Measurements from ENCODE around the gene SCAMP4.
A peak's percentile ranks its signal among the peaks of the same experiment; 100 is the strongest.
"Not testable (repeated sequence)": the region's sequence is repeated elsewhere in the genome, so short reads cannot be mapped to it uniquely, and the experiment has no call there.

The SCAMP4 gene

DNA sequence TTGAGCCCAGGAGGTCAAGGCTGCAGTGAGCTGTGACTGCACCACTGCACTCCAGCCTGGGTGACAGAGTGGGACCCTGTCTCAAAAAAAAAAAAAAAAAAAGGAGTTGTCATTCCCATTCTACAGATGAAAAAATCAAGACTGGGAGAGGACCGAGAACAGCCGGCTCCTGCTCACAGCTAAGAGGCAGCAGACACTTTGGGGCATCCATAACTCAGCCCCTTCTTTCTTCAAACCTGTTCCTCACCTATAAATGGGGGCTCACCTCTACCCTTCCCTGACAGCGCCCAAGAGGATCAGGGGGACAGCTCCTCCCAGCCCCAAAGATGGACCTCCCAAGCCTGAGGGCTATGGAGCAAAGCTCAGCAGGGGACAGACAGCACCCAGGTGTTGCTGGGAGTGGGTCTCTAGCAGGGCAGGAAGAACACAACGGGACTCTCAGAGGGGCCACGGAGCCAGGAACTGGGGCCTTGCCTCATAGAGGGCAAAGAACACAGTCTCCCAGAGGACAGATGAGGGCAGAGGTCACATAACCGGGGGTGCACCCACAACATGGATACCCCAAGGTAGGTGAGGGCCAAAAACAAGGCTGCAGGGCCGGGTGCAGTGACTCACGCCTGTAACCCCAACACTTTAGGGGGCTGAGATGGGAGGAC lies 38.4 kb upstream of the SCAMP4 start:
- no peak for DNase-seq

GRCh38 chr19:1867349-1867724 lies 37.9 kb upstream of the SCAMP4 start:
- no peak for DNase-seq

DNA sequence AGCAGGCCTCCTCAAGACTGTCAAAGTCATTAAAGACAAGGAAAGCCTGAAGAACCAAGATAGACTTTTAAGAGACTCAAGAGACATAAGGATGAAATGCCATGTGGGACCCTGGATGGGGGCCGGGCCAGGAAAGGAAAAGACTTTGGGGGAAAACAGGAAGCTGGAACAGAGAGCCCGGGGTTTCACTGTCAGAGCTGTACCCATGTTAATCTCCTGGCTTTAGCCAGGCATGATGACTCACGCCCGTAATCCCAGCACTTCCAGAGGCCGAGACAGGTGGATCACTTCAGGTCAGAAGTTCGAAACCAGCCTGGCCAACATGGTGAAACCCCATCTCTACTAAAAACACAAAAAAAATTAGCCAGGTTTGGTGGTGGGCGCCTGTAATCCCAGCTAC lies 36.2 kb upstream of the SCAMP4 start:
- no peak for DNase-seq

- DNase-seq = no peak
These were observed 34.0 kb upstream of the SCAMP4 start for GRCh38 chr19:1871140-1871597.

DNA sequence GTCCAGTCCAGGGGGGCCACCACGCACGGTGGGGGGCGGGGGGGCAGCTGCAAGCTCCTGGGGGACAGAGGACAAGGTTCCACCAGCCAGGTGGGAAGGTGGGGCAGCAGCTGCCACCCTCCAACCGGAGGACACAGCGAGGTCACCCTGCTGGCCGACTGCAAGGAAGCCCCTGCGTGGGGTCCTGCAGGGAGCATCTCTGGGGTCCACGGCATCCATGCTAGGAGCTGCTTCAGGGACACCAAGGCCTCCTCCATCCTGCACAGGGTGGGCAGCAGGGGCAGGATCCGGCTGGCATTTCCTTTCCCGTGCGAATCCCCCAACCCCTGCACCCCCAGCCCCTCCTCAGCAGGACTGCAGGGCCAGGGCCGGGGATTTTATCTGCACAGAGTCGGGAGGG lies 33.6 kb upstream of the SCAMP4 start:
- no peak for DNase-seq

GRCh38 chr19:1872807-1873523 lies 32.2 kb upstream of the SCAMP4 start:
- no peak for DNase-seq

GRCh38 chr19:1873524-1874473 lies 31.4 kb upstream of the SCAMP4 start:
- DNase-seq = no peak

DNA sequence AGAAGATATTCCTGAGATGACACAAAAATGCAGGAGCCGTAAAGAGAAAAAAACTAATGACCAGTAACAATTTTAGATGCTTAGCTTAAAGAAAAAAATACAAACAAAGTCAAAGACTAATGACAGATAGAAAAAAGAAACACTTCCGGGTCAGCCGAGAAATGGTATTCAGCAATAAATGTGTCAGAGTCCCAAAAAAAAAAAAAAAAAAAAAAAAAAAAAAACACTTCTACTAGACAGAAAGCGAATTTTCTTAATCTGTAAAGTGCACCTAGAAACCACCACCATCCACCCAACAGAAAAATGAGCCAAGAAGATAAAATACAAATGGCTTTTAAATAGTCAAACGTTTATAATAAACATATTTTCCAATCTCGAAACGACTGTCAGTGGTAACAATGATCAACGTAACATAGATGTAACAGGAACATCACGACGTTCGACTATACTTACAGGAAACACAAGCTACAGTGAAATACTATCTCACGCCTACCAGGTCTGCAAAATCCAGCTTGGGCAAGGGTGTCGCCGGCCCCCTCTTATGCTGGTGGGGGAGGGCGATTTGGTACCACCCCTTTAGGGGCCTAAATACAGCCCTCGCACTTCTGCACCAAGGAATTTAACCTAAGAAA lies 30.5 kb upstream of the SCAMP4 start:
- no peak for DNase-seq

DNA sequence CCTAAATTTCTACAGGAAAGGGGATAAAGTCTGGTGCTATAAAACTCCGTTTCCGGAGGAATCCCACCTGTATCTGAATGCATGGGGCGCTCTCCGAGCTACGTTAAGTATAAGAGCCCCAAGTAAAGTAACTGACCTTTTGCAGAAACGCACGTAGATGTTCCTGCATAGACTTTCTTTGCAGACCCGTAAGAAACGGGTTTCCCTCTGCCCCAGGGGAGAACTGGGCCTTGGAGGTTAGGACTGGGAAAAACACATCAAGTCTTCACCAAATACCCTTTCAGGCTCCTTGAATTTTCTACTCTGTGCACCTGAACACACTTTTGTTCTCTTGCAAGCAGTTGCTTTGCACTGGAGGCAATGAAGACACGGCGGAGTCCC lies 29.9 kb upstream of the SCAMP4 start:
- DNase-seq = not testable (repeated sequence)

DNA sequence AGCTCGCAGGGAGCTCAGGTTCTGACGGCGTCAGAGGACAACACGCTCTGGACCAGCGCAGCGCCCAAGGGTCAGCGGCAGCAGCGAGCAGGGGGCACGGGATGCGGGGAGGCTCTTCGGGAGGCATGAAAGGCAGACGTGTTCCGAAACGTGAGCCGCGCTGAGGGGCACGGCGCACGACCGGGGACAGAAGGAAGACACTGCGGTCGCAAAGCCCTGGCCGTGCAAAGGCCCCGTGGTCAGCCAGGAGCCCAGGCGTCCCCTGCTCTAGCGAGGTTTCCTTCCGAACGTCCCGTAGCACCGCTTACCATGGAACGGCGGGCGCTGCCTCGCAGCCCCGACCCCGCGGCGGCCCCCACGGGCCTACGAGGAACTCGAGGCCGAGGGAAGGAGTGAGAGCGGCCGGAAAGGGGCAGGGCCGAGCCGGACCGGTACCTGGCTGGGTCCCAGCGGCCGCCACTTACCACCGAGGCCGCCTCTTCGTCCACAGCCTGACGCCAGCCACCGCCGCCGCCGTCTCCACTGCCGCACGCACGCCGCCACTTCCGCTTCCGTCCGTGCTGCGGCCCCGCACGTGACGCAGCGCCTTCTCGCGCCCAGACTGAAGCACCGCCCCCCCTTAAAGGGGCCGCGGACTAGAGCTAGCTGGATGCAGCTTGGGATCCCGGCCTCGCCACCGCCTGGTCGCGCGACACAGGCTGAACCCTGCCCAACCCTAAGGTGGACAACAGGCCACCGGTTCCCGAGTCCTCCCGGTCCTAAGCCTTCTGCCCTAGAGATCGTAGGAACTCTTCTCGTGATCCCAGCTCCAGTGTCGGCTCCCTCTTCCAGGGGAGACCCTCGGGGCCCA lies 29.3 kb upstream of the SCAMP4 start:
- DNase-seq = peak; percentile 84

DNA sequence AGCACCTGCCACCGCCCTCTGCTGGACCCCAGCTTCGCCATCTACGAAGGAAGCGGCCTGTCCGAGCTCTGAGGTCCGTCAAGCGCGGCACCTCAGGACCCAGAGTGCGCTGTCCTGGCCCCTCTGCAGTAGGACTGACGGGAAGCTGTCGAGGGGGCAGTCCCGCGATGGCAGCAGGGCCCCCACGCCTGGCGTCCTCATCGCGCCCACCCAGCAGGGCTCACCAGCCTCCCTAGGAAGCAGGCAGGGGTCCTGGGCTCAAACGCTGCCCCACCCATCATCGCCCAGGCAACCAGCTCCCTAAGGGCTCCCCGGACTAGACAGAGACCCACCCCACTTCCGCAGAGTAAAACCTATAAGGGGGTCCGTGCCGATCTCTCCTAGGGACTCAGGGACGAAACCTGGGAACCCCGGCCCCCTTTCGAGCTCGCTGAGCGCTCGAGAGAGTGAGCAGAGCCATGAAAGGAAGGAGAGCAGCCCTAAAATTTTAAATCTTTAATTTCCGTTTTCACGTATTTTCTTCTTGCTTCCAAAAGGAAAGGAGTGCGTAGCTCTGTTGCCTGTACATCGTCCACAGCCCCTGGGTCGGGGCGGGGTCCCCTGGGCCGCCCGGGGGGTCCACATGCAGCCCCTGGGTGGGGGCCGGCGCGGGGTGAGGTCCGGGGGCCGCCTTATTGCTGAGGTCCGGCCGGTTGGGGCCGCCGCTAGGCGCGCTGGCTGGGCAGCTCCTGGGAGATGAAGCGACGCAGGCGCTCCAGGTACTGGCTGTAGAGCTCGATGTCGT lies 28.5 kb upstream of the SCAMP4 start:
- not testable (repeated sequence) for DNase-seq

DNA sequence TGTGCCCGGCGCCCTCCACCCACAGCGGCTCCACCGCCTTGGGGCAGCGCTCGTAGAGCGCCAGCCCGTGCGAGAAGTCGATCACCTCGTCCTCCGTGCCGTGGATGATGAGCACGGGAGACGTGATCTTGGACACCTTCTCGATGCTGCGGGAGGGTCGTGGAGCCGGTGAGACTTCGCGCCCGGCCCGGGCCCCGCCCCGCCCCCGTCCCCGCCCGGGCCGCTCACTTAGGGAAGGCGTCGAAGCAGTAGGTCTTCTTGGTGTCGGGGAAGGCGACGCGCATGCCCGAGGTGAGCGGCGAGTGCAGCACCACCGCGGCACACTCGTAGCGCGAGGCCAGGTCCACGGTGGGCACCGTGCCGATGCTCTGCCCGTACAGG lies 27.9 kb upstream of the SCAMP4 start:
- DNase-seq = not testable (repeated sequence)

DNA sequence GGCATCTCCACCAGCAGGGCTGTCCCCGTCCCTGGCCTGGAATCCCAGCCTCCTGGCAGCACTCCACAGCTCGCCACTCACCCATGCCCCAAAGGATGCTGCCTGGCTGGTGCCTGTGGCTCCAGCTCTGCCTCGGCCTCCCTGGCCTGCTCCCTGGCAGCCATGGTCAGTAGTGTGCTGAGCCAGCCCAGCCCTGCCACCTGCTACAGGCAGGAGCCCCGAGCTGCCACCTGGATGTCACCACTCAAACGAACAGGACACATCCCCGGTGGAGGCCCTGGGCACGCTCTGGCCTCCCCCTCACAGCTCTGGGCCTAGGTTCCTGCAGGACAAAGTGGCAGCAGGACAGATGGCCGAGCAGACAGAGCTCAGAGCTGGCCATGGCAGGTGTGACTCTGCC lies 26.6 kb upstream of the SCAMP4 start:
- DNase-seq = not testable (repeated sequence)

DNA sequence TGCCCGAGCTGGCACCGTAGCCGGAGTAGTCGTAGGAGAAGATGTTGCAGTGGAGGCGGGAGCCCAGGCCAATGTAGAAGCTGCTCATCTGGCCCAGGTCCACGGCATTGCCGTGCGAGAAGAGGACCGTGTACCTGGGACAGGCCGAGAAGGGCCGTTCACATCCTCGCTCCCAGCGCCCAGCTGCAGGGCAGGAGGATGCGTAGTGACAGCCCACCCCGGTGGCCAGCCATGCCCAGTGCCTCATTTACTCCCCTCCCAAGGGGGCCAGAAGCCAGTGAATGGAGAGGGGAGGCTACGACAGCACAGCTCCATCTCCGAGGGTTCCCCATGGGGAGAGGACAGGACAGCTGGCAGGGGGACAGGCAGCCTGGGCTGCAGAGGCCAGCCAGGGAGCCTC lies 25.2 kb upstream of the SCAMP4 start:
- DNase-seq = not testable (repeated sequence)

DNA sequence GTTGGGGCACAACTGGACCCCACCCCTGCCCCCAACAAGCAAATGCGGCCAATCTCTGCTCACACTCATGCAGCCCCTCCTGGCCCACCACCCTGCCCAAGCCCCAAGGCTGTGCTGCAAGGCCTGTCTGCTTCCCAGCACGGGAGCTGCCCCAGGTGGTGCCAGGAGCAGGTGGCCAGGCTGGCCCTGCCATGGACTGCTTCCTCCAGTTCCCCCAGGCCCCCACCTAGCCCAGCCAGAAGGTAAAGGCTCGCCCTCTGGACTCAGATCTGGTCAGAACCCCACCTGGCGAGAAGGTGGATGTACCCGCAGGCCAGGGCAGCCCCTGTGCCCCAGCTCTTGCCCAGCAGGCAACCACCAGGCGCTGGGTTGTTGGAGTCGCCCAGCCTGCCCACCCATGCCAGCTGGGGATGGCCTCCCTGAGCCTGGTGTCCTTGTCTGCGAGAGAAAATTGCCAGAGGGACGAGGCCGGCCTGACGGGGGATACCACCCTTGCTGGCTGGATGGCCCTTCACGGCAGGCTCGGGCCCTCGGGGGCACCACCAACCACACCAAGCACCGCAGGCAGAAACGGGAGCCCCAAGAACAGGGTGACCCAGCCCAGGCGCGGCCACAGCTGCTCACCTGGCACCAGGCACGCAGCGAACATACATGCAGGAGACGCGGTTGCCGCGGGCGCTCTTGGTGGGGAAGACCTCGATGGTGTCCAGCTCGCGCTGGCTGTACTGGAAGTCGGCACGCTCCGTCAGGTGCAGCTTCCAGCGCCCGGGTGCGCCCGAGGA lies 24.4 kb upstream of the SCAMP4 start:
- DNase-seq = peak; percentile 7

DNA sequence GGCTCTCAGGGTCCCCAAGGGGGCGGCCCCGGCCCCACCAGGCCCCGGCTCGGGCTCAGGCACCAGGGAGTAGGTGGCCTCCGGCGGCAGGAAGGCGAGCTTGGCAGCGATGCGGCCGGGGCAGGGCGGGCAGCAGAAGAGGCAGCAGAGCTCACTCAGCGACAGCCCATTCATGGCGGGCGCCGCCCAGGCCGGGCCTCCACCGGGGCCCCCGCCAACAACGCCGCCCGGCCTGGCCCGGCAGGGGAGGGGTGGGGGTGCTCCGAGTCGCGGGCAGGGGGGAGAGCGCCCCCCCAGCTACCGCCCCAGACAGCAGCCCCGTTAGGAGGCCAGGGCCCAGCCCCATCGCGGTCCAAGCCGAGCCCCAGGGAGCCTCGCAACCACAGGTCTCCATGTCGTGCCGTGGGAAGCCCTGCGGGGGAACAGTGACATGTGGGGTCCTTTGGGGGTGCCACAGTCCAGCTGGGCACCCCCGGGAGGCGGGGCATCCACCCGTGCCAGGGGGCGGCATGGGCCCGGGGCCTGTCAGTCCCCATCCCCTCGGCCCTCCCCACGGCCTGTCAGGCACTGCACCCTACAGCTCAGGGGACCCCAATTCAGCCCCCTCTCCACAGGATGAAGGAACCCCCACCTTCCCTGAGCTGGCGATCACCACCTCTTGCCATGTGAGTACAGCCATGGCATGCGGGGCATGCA lies 23.7 kb upstream of the SCAMP4 start:
- not testable (repeated sequence) for DNase-seq

- DNase-seq = peak; percentile 15
These were observed 23.0 kb upstream of the SCAMP4 start for GRCh38 chr19:1882089-1882785.

DNA sequence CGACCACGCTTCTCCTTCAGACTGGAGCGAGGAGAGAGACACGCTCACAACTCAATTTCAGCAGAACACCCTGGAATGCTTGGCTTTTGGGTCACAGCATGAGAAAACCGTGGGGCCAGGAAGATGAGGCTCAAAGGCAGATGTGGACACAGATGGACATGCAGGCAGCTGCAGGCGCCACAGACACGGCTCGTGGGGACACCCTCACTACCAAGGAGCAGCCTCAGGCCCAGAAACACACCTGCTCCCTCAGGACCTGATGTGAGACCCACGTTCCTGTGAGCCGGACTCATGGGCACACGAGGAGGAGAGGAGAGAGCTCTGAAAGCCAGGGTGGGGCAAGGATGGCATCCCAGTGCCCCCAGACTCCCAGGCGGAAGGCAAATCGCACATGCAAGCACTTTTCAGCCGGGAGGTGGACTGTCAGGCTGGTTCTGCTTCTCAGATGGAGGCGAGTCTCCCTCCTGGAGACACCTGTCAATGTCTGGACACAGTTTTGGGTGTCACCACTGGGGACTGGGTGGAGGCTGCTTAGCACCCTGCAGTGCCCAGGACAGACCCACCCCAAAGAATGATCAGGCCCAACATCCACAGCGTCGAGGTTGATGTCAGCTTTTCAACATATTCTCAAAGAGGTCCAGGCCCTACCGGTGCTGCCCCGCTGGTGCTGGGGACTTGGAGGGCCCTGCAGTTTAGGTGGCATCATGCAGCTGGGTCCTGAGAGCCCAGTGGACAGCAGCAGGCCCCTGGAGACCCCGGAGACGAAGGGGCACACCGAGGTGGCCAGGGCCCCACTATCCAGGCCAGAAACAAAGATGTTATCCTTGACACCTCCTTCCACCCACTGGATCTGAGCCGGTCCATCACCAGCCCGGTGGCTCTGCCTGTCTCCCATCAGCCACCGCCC lies 22.2 kb upstream of the SCAMP4 start:
- DNase-seq = peak; percentile 20
